H1 (cell line): Measurements from ENCODE around the gene CLCC1. TPM values are rescaled to one million over a fixed set of nuclear protein-coding genes. Genes with fewer than 3 reads are reported as not detected.

Experiments used
- CTCF ChIA-PET: fragments of 300-600 bp; sonication (Branson Sonifier 250); formaldehyde crosslinking; loops from one replicate; lab custom pipeline; 2021; ENCODE audit not compliant: partially characterized antibody; lab: Charles Lee
- POLR2A ChIA-PET: fragments of 300-600 bp; sonication (Branson Sonifier 250); formaldehyde crosslinking; loops from one replicate; lab custom pipeline; 2021; ENCODE audit warnings: inconsistent platforms; ENCODE audit not compliant: partially characterized antibody; lab: Charles Lee
- DNase-seq, 2 experiments: peaks; one replicate each; pipeline versions ENCODE4 v3.0.0 to v3.0.0-alpha.2; 2010 to 2022; ENCODE audit warnings: low spot score in 2 of 2, low read depth in 1 of 2, mixed read lengths in 1 of 2
- FAIRE-seq: peaks from 2 replicates; lab custom pipeline; 2011; peaks lifted over from hg19 to GRCh38; lab: Jason Lieb, UNC
- H2AFZ ChIP-seq: 2 replicates; pipeline ENCODE4 v1.8.1; 2012; ENCODE audit warnings: low read length, inconsistent platforms
- H2AK5ac ChIP-seq: 2 replicates; pipeline ENCODE4 v1.6.1; 2013; ENCODE audit warnings: low read depth, low read length
- H2BK120ac ChIP-seq: replicated peaks from 2 replicates; pipeline ENCODE3; 2013; ENCODE audit warnings: low read depth, low read length, inconsistent platforms
- H2BK12ac ChIP-seq: 2 replicates; pipeline ENCODE4 v1.6.1; 2013; ENCODE audit warnings: low read depth, low read length
- H2BK15ac ChIP-seq: 2 replicates; pipeline ENCODE4 v1.6.1; 2013; ENCODE audit warnings: low read length
- H2BK20ac ChIP-seq: 2 replicates; pipeline ENCODE4 v1.6.1; 2013; ENCODE audit warnings: low read length
- H2BK5ac ChIP-seq: 2 replicates; pipeline ENCODE4 v1.6.1; 2013; ENCODE audit warnings: low read depth, low read length
- H3K14ac ChIP-seq: 2 replicates; pipeline ENCODE4 v1.6.1; 2013; ENCODE audit warnings: inconsistent platforms; ENCODE audit not compliant: insufficient read length
- H3K18ac ChIP-seq: 2 replicates; pipeline ENCODE4 v1.6.1; 2013; ENCODE audit warnings: low read length; ENCODE audit errors: extremely low read depth
- H3K23ac ChIP-seq: 2 replicates; pipeline ENCODE4 v1.6.1; 2013; ENCODE audit warnings: inconsistent platforms; ENCODE audit not compliant: insufficient read length
- H3K23me2 ChIP-seq: 2 replicates; pipeline ENCODE4 v1.6.1; 2013; ENCODE audit warnings: low read depth, low read length
- H3K27ac ChIP-seq: 2 replicates; pipeline ENCODE4 v1.6.1; 2011; ENCODE audit warnings: low read depth, low read length, inconsistent platforms
- H3K27me3 ChIP-seq, 4 experiments: replicated peaks in 1 of 4; 1 replicate in 1 of 4; 2 replicates in 3 of 4; pipeline versions ENCODE4 v1.6.1 to v1.8.1; 2011 to 2013; ENCODE audit warnings: low read length in 3 of 4, mild to moderate bottlenecking in 3 of 4, inconsistent platforms in 2 of 4, mixed read lengths in 2 of 4, moderate library complexity in 1 of 4; ENCODE audit not compliant: control insufficient read depth in 3 of 4, insufficient read depth in 3 of 4; ENCODE audit errors: extremely low read depth in 1 of 4
- H3K36me3 ChIP-seq, 4 experiments: 2 replicates each; pipeline versions ENCODE4 v1.6.1 to v1.8.1; 2011 to 2013; ENCODE audit warnings: mild to moderate bottlenecking in 4 of 4, low read length in 3 of 4, moderate library complexity in 2 of 4, control low read depth in 1 of 4, inconsistent platforms in 1 of 4; ENCODE audit not compliant: insufficient read depth in 4 of 4, control insufficient read depth in 2 of 4
- H3K4ac ChIP-seq: replicated peaks from 2 replicates; pipeline ENCODE3; 2013; ENCODE audit warnings: low read length, low read depth, mixed read lengths, inconsistent platforms; ENCODE audit not compliant: insufficient read length
- H3K4me1 ChIP-seq, 4 experiments: replicated peaks in 1 of 4; 1 replicate in 1 of 4; 2 replicates in 3 of 4; pipeline versions ENCODE4 v1.6.1 to v1.8.1; 2011 to 2013; ENCODE audit warnings: low read length in 3 of 4, inconsistent platforms in 2 of 4, mixed read lengths in 1 of 4; ENCODE audit not compliant: insufficient read depth in 4 of 4, control insufficient read depth in 3 of 4
- H3K4me2 ChIP-seq, 2 experiments: 2 replicates each; pipeline versions ENCODE4 v1.6.1 to v1.8.1; 2011 to 2013; ENCODE audit warnings: low read depth in 2 of 2, low read length in 2 of 2, control low read depth in 1 of 2, inconsistent platforms in 1 of 2, mild to moderate bottlenecking in 1 of 2; ENCODE audit not compliant: insufficient read depth in 1 of 2
- H3K4me3 ChIP-seq, 4 experiments: fragments of 200-600, 300-600 bp in 1 of 4; sonication (generic), shearing (Covaris generic), sonication (Bioruptor Twin) in 1 of 4; 2 replicates each; pipeline versions ENCODE4 v1.5.1 to v1.8.1; 2011 to 2016; ENCODE audit warnings: low read length in 4 of 4, low read depth in 3 of 4, control low read depth in 2 of 4, inconsistent platforms in 2 of 4, mild to moderate bottlenecking in 2 of 4, mixed read lengths in 1 of 4, moderate library complexity in 1 of 4; ENCODE audit not compliant: insufficient read depth in 2 of 4; ENCODE audit errors: extremely low read depth in 1 of 4
- H3K56ac ChIP-seq: replicated peaks from 2 replicates; pipeline ENCODE3; 2013; ENCODE audit warnings: low read depth, mild to moderate bottlenecking, mixed read lengths, low read length, inconsistent platforms; ENCODE audit not compliant: insufficient read length
- H3K79me1 ChIP-seq: 2 replicates; pipeline ENCODE4 v1.6.1; 2013; ENCODE audit warnings: low read depth, low read length, control low read depth
- H3K79me2 ChIP-seq, 2 experiments: 2 replicates each; pipeline versions ENCODE4 v1.6.1 to v1.8.1; 2012 to 2013; ENCODE audit warnings: low read length in 2 of 2, mild to moderate bottlenecking in 2 of 2, inconsistent platforms in 1 of 2; ENCODE audit not compliant: insufficient read depth in 2 of 2, control insufficient read depth in 1 of 2
- H3K9ac ChIP-seq, 4 experiments: replicated peaks in 1 of 4; 1 replicate in 1 of 4; 2 replicates in 3 of 4; pipeline versions ENCODE4 v1.6.1 to v1.8.1; 2011 to 2013; ENCODE audit warnings: low read depth in 3 of 4, low read length in 3 of 4, control low read depth in 2 of 4, mild to moderate bottlenecking in 2 of 4, moderate library complexity in 2 of 4, inconsistent platforms in 1 of 4; ENCODE audit errors: extremely low read depth in 1 of 4
- H3K9me3 ChIP-seq, 2 experiments: 2 replicates each; pipeline versions ENCODE4 v1.6.1 to v1.8.1; 2012 to 2013; ENCODE audit warnings: mild to moderate bottlenecking in 2 of 2, moderate library complexity in 2 of 2, control low read depth in 1 of 2, inconsistent platforms in 1 of 2, low read depth in 1 of 2, low read length in 1 of 2, mixed read lengths in 1 of 2; ENCODE audit not compliant: insufficient read depth in 2 of 2
- H4K20me1 ChIP-seq, 2 experiments: replicated peaks in 1 of 2; 2 replicates each; pipeline versions ENCODE3 to v1.8.1; 2011 to 2013; ENCODE audit warnings: inconsistent platforms in 2 of 2, low read length in 2 of 2, mild to moderate bottlenecking in 1 of 2; ENCODE audit not compliant: insufficient read depth in 2 of 2, control insufficient read depth in 1 of 2
- H4K5ac ChIP-seq: 2 replicates; pipeline ENCODE4 v1.6.1; 2013; ENCODE audit warnings: low read length, low read depth, mixed read lengths, inconsistent platforms; ENCODE audit not compliant: insufficient read length
- H4K8ac ChIP-seq: 2 replicates; pipeline ENCODE4 v1.8.0; 2013; ENCODE audit warnings: mild to moderate bottlenecking, moderate library complexity, low read length, inconsistent platforms; ENCODE audit not compliant: insufficient read depth; ENCODE audit errors: extremely low read depth
- H4K91ac ChIP-seq: replicated peaks from 2 replicates; pipeline ENCODE3; 2013; ENCODE audit warnings: low read length, mixed read lengths, inconsistent platforms; ENCODE audit not compliant: insufficient read length
- ASH2L ChIP-seq: fragments of 200-600, 300-600 bp; sonication (generic); IDR thresholded peaks from one replicate; pipeline ENCODE4 v1.7.1; 2017; ENCODE audit warnings: low read length
- BCL11A ChIP-seq, 2 experiments: IDR thresholded peaks; one replicate each; pipeline ENCODE4 v1.6.1; 2011; ENCODE audit warnings: low read depth in 2 of 2, low read length in 2 of 2, mild to moderate bottlenecking in 2 of 2
- BRCA1 ChIP-seq: IDR thresholded peaks from 2 replicates; pipeline ENCODE4 v1.6.1; 2012; ENCODE audit warnings: low read depth, low read length, improper control_type of control experiment
- CBX5 ChIP-seq: fragments of 300-800, 300-1000 bp; sonication (generic); IDR thresholded peaks from 2 replicates; pipeline ENCODE4 v1.7.1; 2016; ENCODE audit warnings: antibody characterized with exemption, low read length, low read depth
- EP300 ChIP-seq, 2 experiments: IDR thresholded peaks; 1 replicate in 1 of 2; 2 replicates in 1 of 2; pipeline ENCODE4 v1.6.1; 2011 to 2012; ENCODE audit warnings: low read depth in 2 of 2, low read length in 2 of 2, mild to moderate bottlenecking in 2 of 2, borderline replicate concordance in 1 of 2, inconsistent platforms in 1 of 2, moderate library complexity in 1 of 2
- MAFK ChIP-seq: IDR thresholded peaks from 2 replicates; pipeline ENCODE4 v1.6.1; 2012; ENCODE audit warnings: low read depth, mild to moderate bottlenecking, improper control_type of control experiment, low read length
- NRF1 ChIP-seq: IDR thresholded peaks from 2 replicates; pipeline ENCODE4 v1.6.1; 2011; ENCODE audit warnings: mild to moderate bottlenecking, low read depth, low read length, improper control_type of control experiment
- RFX5 ChIP-seq: IDR thresholded peaks from 2 replicates; pipeline ENCODE4 v1.6.1; 2011; ENCODE audit warnings: low read depth, low read length, improper control_type of control experiment, borderline replicate concordance
- RXRA ChIP-seq: IDR thresholded peaks from 2 replicates; pipeline ENCODE4 v1.6.1; 2011; ENCODE audit warnings: low read depth, mild to moderate bottlenecking, low read length, moderate library complexity; ENCODE audit not compliant: insufficient read depth
- SIX5 ChIP-seq: IDR thresholded peaks from 2 replicates; pipeline ENCODE4 v1.6.1; 2011; ENCODE audit warnings: mild to moderate bottlenecking, low read depth, low read length
- SP4 ChIP-seq: IDR thresholded peaks from 2 replicates; pipeline ENCODE4 v1.6.1; 2012; ENCODE audit warnings: low read length, inconsistent platforms
- SUZ12 ChIP-seq: fragments of 200-600 bp; sonication (generic); IDR thresholded peaks from 2 replicates; pipeline ENCODE4 v1.6.1; 2012; ENCODE audit warnings: mild to moderate bottlenecking, inconsistent platforms, low read length, moderate library complexity, mixed read lengths
- YY1 ChIP-seq: IDR thresholded peaks from 2 replicates; pipeline ENCODE4 v1.6.1; 2011; ENCODE audit warnings: low read depth, mild to moderate bottlenecking, low read length
- WGBS, 2 experiments: shearing (Covaris generic) in 1 of 2; methylation state at CpG; one replicate each; pipeline versions ENCODE4 v1.1.6 to v1.1.7; 2013 to 2015; ENCODE audit warnings: low lambda C conversion rate in 2 of 2, mixed read lengths in 2 of 2, inconsistent platforms in 1 of 2, low coverage in 1 of 2, missing lambda C conversion rate in 1 of 2; ENCODE audit not compliant: insufficient replicate concordance in 2 of 2, insufficient coverage in 1 of 2, insufficient read length in 1 of 2; ENCODE audit errors: extremely low coverage in 1 of 2, missing lambda C conversion rate in 1 of 2; 5-methylcytosine and 5-hydroxymethylcytosine counted together
- polyA plus RNA-seq, 7 experiments: library from polyadenylated mRNA; depleted of rRNA in 3 of 7; stranded (reverse) in 5 of 7; unstranded in 2 of 7; fragments of >200 nt in 5 of 7; fragments of 200-250 nt in 2 of 7; gene quantifications; 1 replicate in 5 of 7; 2 replicates in 1 of 7; 4 replicates in 1 of 7; pipeline versions ENCODE4 v1.2.1 to v1.2.3, GENCODE V29; 2011 to 2013; ENCODE audit warnings: missing spikeins in 2 of 7, mixed read lengths in 2 of 7
- total RNA-seq: library from RNA; stranded (reverse); fragmentation: NEBNext Ultra II Directional; extraction: Animal tissue kit (Norgen Biotek cat#: 25700); gene quantifications from 2 replicates; pipeline ENCODE4 v1.2.1, GENCODE V29; 2021

CLCC1 gene
- total and polyA plus RNA-seq, 2 of the 8 experiments (the other 6 are each of a cell fraction or from before 2014, with no cell fraction given), result 8.1 to 23.8 TPM

DNA sequence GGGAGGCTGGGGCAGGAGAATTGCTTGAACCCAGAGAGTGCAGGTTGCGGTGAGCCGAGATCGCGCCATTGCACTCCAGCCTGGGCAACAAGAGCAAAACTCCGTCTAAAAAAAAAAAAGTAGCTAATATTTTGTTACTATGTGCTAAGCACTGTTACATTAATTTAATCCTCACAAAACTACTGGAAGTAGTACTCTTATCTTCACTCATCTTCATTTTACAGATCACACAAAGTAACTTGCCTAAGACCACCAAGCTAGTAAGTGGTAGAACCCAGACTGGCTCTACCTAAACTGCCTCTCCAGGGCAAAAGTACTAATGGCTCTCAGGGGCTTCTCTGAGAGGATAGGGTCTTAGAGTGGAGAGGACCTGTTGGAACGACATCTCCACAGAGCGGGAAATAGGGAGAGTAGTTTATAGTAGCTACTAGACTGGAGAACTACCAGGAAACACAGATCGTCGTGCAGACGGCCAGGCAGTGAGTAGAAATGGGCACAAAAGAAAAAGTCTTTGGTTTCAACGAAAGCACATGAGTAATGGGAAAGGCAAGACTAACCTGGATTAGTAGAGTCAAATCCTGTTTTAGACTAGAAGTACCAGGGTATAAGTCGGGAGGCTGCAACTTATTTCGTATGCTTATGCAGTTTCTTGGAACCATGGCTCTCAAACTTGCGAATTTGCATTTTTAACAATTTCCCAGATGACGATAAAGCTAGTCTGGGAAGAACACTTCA is 1.4 kb downstream of the CLCC1 start:
- Histone ChIP-seq H3K4me1 (no peaks in the 10 kb centered on the region; a peak in 2 of 7 replicates), H3K14ac (no peak overlapping the region), H3K79me2 (peaks cover 0 to 33% of the 10 kb centered on the region in 2 experiments; a peak in 2 of 4 replicates), H4K91ac (no peak overlapping the region), H2AK5ac (no peak overlapping the region), H3K27me3 (no peaks in the 10 kb centered on the region), H3K4ac (no peak overlapping the region), H3K4me2 (peak overlapping the region; percentile 76 to 82), H2BK5ac (no peak overlapping the region), H3K27ac (no peak overlapping the region), H2BK15ac (no peak overlapping the region), H4K20me1 (peaks cover 1 to 5% of the 10 kb centered on the region in 2 experiments), H3K23me2 (peaks cover 2% of the 10 kb centered on the region; the same call in 1 of the 2 replicates), H2BK12ac (no peak overlapping the region), H4K5ac (no peak overlapping the region), H2BK120ac (no peak overlapping the region), H3K23ac (no peak overlapping the region), H4K8ac (no peak overlapping the region), H3K36me3 (peaks cover 0 to 6% (median 0%) of the 10 kb centered on the region in 4 experiments; a peak in 1 of 8 replicates), H3K4me3 (peak overlapping the region; percentile 77 to 91 (median 82); a peak in 5 of 8 replicates), H3K79me1 (peaks cover 4% of the 10 kb centered on the region; the same call in 1 of the 2 replicates), H2BK20ac (no peak overlapping the region), H3K56ac (no peak overlapping the region), H3K18ac (no peak overlapping the region), H3K9me3 (no peaks in the 10 kb centered on the region), H2AFZ (no peak overlapping the region), H3K9ac (no peak overlapping the region; a peak in 1 of 7 replicates)
- WGBS, 2 experiments, result 89% methylated on average over 15 of the region's 15 CpGs; no CpG with 5 or more reads in 1 of the 2 experiments
- no peak for FAIRE-seq
- ChIA-PET POLR2A (interaction anchor here (1.1 to 1.7 kb wide), 4 partner anchors 14 to 215 kb away, joined by 3 to 13 read pairs (median 9); partner anchors contain the start of gene STXBP3), CTCF (interaction anchor here (0.6 to 2.0 kb wide), 6 partner anchors 9 to 384 kb away, joined by 3 to 5 read pairs (median 4); no protein-coding TSS in a partner anchor)
- no peak for DNase-seq
- TF ChIP-seq NRF1 (no peak), SIX5 (no peak), SUZ12 (no peak), SP4 (no peak), RFX5 (no peak), ASH2L (no peak), BRCA1 (no peak), BCL11A (IDR thresholded peaks at IDR 0.05; ENCODE audit: low read depth in 2 of 2, low read length in 2 of 2) (no peak), RXRA (no peak), EP300 (IDR thresholded peaks at IDR 0.05; ENCODE audit: borderline replicate concordance in 1 of 2, low read depth in 2 of 2, low read length in 2 of 2) (no peak), CBX5 (no peak), YY1 (no peak), MAFK (no peak)
